WERI-Rb-1 (cell line): ENCODE measurements around the gene FUT6.

Experiments
- DNase-seq: peaks from one replicate; pipeline ENCODE4 v3.0.0-alpha.2; 2020
- H3K27ac ChIP-seq: fragments of 250-450 bp; sonication (Bioruptor Pico); 2 replicates; pipeline ENCODE4 v1.5.1; 2020; ENCODE audit warnings: mild to moderate bottlenecking, moderate library complexity
- H3K27me3 ChIP-seq: fragments of 250-450 bp; sonication (Bioruptor Pico); 2 replicates; pipeline ENCODE4 v1.5.1; 2021; ENCODE audit warnings: mild to moderate bottlenecking, low read depth, moderate library complexity; ENCODE audit not compliant: insufficient read depth, severe bottlenecking
- H3K36me3 ChIP-seq: fragments of 250-450 bp; sonication (Bioruptor Pico); 2 replicates; pipeline ENCODE4 v1.5.1; 2020; ENCODE audit warnings: mild to moderate bottlenecking, moderate library complexity
- H3K4me3 ChIP-seq: 2 replicates; pipeline ENCODE4 v1.5.1; 2011; ENCODE audit warnings: low read depth, mild to moderate bottlenecking, control low read depth, low read length
- H3K9me3 ChIP-seq: fragments of 250-450 bp; sonication (Bioruptor Pico); 2 replicates; pipeline ENCODE4 v1.5.1; 2021; ENCODE audit warnings: mild to moderate bottlenecking, moderate library complexity; ENCODE audit not compliant: severe bottlenecking
- TF ChIP-seq, protein P1 (sequence below): IDR thresholded peaks from 2 replicates; pipeline ENCODE4 v1.5.1; 2011; ENCODE audit warnings: low read depth, mild to moderate bottlenecking, control low read depth, inconsistent platforms, low read length

FUT6 gene

DNA sequence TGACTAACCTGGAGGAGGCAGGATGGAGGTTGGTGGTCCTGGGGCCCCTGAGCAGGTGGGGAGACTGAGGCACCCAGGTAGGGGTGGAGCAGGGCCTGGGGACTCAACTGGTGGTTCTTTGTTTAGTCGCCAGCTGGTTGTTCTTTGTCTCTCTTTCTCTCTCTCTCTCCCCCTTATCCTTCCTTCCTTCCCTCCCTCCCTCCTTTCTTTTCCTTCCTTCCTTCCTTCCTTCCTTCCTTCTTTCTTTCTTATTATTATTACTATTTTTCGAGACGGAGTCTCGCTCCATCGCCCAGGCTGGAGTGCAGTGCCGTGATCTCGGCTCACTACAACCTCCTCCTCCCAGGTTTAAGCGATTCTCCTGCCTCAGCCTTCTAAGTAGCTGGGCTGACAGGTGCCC lies 41.3 kb downstream of the FUT6 start:
- H3K27me3 ChIP-seq, result no peaks in the 10 kb centered on the region
- DNase-seq, result no peak
- no peaks in the 10 kb centered on the region for H3K9me3 ChIP-seq
- no peak overlapping the region for H3K27ac ChIP-seq
- H3K4me3 ChIP-seq, result no peak overlapping the region
- no peaks in the 10 kb centered on the region for H3K36me3 ChIP-seq
- TF ChIP-seq, protein P1, sequence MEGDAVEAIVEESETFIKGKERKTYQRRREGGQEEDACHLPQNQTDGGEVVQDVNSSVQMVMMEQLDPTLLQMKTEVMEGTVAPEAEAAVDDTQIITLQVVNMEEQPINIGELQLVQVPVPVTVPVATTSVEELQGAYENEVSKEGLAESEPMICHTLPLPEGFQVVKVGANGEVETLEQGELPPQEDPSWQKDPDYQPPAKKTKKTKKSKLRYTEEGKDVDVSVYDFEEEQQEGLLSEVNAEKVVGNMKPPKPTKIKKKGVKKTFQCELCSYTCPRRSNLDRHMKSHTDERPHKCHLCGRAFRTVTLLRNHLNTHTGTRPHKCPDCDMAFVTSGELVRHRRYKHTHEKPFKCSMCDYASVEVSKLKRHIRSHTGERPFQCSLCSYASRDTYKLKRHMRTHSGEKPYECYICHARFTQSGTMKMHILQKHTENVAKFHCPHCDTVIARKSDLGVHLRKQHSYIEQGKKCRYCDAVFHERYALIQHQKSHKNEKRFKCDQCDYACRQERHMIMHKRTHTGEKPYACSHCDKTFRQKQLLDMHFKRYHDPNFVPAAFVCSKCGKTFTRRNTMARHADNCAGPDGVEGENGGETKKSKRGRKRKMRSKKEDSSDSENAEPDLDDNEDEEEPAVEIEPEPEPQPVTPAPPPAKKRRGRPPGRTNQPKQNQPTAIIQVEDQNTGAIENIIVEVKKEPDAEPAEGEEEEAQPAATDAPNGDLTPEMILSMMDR, result no peak

- no peak overlapping the region for H3K27ac ChIP-seq
- peaks cover 3% of the 10 kb centered on the region for H3K36me3 ChIP-seq
- H3K9me3 ChIP-seq, result no peaks in the 10 kb centered on the region
- TF ChIP-seq, protein P1, result no peak
- no peak overlapping the region for H3K4me3 ChIP-seq
- no peak for DNase-seq
- H3K27me3 ChIP-seq, result no peaks in the 10 kb centered on the region
Observed at GRCh38 chr19:5795382-5795919, 44.1 kb downstream of the FUT6 start.

DNA sequence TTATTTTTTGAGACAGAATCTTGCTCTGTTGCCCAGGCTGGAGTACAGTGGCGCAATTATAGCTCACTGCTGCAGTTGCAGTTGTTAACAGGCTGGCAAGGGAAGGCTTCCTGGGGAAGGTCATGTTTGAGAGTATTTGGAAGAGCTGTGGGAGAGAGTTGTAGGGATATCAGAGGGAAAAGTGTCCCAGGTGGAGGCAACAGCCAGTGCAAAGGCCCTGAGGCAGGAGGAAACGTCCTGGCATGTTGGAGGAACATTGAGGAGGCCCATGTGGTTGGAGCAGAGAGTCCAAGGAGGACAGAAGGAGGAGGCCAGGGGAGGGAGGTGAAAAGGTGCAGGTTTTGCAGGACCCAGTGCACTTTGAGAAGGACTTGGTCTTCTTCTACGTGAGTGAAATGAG lies 46.3 kb downstream of the FUT6 start:
- peaks cover 25% of the 10 kb centered on the region for H3K36me3 ChIP-seq
- TF ChIP-seq, protein P1, result no peak
- H3K9me3 ChIP-seq, result no peaks in the 10 kb centered on the region
- no peak for DNase-seq
- H3K4me3 ChIP-seq, result no peak overlapping the region
- no peak overlapping the region for H3K27ac ChIP-seq
- no peaks in the 10 kb centered on the region for H3K27me3 ChIP-seq

- Histone ChIP-seq H3K27me3 (no peaks in the 10 kb centered on the region), H3K4me3 (no peak overlapping the region), H3K27ac (no peak overlapping the region), H3K36me3 (peaks cover 34% of the 10 kb centered on the region), H3K9me3 (no peaks in the 10 kb centered on the region)
- TF ChIP-seq, protein P1, result no peak
- no peak for DNase-seq
Observed at GRCh38 chr19:5792224-5792623, 47.3 kb downstream of the FUT6 start.

DNA sequence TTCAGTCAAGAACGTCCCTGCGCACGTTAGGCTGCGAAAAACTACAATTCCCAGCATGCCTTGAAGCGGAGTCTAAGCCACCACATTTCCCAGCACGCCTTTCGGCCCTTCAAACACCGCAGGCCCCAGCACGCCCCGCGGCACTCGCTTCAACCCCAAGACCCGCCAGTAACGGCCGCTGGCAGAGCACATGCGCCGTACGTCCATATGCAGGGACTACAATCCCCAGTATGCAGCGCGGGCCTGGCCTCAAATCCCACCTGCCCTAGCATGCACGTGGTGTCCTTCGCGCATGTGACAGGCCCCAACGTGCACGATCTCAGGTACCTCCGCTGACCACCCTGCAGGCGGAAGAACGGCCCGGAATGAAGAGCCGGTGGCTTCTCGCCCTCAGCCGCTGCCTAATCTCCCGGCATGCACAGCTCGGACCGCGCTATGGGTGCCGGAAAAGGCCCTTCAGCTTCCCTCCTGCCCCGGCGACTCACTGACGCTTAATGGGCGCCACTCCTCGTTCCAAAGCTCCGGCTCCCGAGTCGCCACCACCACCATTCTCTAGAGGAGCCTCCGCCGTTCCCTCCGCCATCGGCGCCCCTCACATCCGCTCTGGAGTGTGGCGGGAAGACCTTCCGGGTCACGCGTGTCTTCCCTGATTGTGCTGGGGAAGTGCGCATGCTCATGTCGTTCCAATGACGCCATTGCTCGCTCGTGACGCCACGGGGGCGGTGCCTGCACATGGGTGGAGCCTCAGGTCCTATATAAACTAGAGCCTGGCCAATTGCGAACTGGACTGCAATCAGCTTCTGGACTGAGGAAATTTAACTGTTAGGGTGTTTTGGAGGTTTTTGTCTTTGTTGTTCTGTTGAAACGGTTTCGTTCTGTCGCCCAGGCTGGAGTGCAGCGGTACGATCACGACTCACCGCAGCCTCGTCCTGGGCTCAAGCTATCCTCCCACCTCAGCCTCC lies 48.7 kb downstream of the FUT6 start, which contains the start of gene DUS3L:
DUS3L (minus strand) TSS at position 605 of the 962 bp plus-strand sequence; CDS start at position 583, 22 bp downstream.
- Histone ChIP-seq H3K27me3 (no peaks in the 10 kb centered on the region), H3K4me3 (peak within 1 kb of the TSS; percentile 94), H3K27ac (peak within 1 kb of the TSS; percentile 99), H3K36me3 (peaks cover 45% of the 10 kb centered on the region), H3K9me3 (no peaks in the 10 kb centered on the region)
- DNase-seq, result peak; percentile 97
- TF ChIP-seq, protein P1, result no peak
